SK-N-SH (cell line): ENCODE results near the gene AIRE. TPM values are rescaled to one million over a fixed set of nuclear protein-coding genes. Genes with fewer than 3 reads are reported as not detected.

Source experiments
- CTCF ChIA-PET: fragments of 300-600, 350-600 bp; formaldehyde crosslinking; extraction: SDS; loops from one replicate; lab custom pipeline; 2021; lab: Yijun Ruan, JAX
- POLR2A ChIA-PET: fragments of 350-600 bp; sonication (Branson Sonifier 250); formaldehyde crosslinking; extraction: SDS; loops from one replicate; lab custom pipeline; 2020; ENCODE audit warnings: antibody characterized with exemption, inconsistent platforms; lab: Yijun Ruan, JAX
- DNase-seq: peaks from one replicate; pipeline ENCODE4 v3.0.0; 2012
- H2AFZ ChIP-seq: fragments of 200-600 bp; sonication (generic); 2 replicates; pipeline ENCODE4 v1.8.1; 2016; ENCODE audit warnings: antibody characterized with exemption, mild to moderate bottlenecking, low read depth
- H3F3A ChIP-seq: fragments of 200-600 bp; sonication (generic); replicated peaks from 2 replicates; pipeline ENCODE3; 2016; ENCODE audit warnings: antibody characterized with exemption, mild to moderate bottlenecking; ENCODE audit not compliant: insufficient read depth
- H3K27ac ChIP-seq, 2 experiments: fragments of 200-500 bp in 1 of 2; fragments of 200-600 bp in 1 of 2; sonication (Bioruptor generic) in 1 of 2; sonication (generic), shearing (Covaris generic) in 1 of 2; 2 replicates each; pipeline versions ENCODE4 v1.5.1 to v1.6.1; 2014 to 2016; ENCODE audit warnings: low read depth in 2 of 2, inconsistent platforms in 1 of 2, low read length in 1 of 2, mild to moderate bottlenecking in 1 of 2, mixed read lengths in 1 of 2
- H3K27me3 ChIP-seq: fragments of 200-600 bp; sonication (generic), shearing (Covaris generic); 2 replicates; pipeline ENCODE4 v1.6.1; 2016; ENCODE audit warnings: mixed run types; ENCODE audit not compliant: insufficient read depth
- H3K36me3 ChIP-seq, 2 experiments: fragments of 200-500 bp in 1 of 2; fragments of 200-600 bp in 1 of 2; sonication (Bioruptor generic) in 1 of 2; sonication (generic) in 1 of 2; replicated peaks in 1 of 2; 2 replicates each; pipeline versions ENCODE3 to v1.5.1; 2014 to 2016; ENCODE audit warnings: low read length in 1 of 2, mild to moderate bottlenecking in 1 of 2; ENCODE audit not compliant: insufficient read depth in 2 of 2, control insufficient read depth in 1 of 2
- H3K4me1 ChIP-seq, 2 experiments: fragments of 200-500 bp in 1 of 2; fragments of 200-600 bp in 1 of 2; sonication (Bioruptor generic) in 1 of 2; sonication (generic), shearing (Covaris generic) in 1 of 2; 2 replicates each; pipeline versions ENCODE4 v1.5.1 to v1.6.1; 2014 to 2016; ENCODE audit warnings: low read depth in 1 of 2, low read length in 1 of 2, mixed run types in 1 of 2; ENCODE audit not compliant: insufficient read depth in 2 of 2, control insufficient read depth in 1 of 2
- H3K4me2 ChIP-seq: fragments of 200-600 bp; sonication (generic), shearing (Covaris generic); 2 replicates; pipeline ENCODE4 v1.6.1; 2017; ENCODE audit warnings: mixed run types
- H3K4me3 ChIP-seq, 2 experiments: fragments of 200-500 bp in 1 of 2; fragments of 200-600 bp in 1 of 2; sonication (Bioruptor generic) in 1 of 2; sonication (generic), shearing (Covaris generic) in 1 of 2; 2 replicates each; pipeline versions ENCODE4 v1.5.1 to v1.8.1; 2014 to 2016; ENCODE audit warnings: low read depth in 2 of 2, inconsistent platforms in 1 of 2, low read length in 1 of 2, mild to moderate bottlenecking in 1 of 2, mixed read lengths in 1 of 2, moderate library complexity in 1 of 2
- H3K79me2 ChIP-seq: fragments of 200-600 bp; sonication (generic); 2 replicates; pipeline ENCODE4 v1.8.1; 2017; ENCODE audit warnings: mild to moderate bottlenecking; ENCODE audit not compliant: insufficient read depth
- H3K9ac ChIP-seq: fragments of 200-600 bp; sonication (generic); 2 replicates; pipeline ENCODE4 v1.6.1; 2017; ENCODE audit warnings: mixed run types
- H3K9me2 ChIP-seq: fragments of 200-600 bp; sonication (generic); 2 replicates; pipeline ENCODE4 v1.6.1; 2017; ENCODE audit warnings: mixed run types
- H3K9me3 ChIP-seq: fragments of 200-600 bp; sonication (generic); 2 replicates; pipeline ENCODE4 v1.6.1; 2017; ENCODE audit warnings: mixed run types, mild to moderate bottlenecking, moderate library complexity
- H4K20me1 ChIP-seq: fragments of 200-600 bp; sonication (generic); 2 replicates; pipeline ENCODE4 v1.6.1; 2017; ENCODE audit warnings: mild to moderate bottlenecking, mixed run types; ENCODE audit not compliant: insufficient read depth
- CTCF ChIP-seq: fragments of 200-600 bp; sonication (generic); IDR thresholded peaks from 2 replicates; pipeline ENCODE4 v1.6.1; 2017; ENCODE audit warnings: antibody characterized with exemption, mild to moderate bottlenecking, moderate library complexity
- IRF3 ChIP-seq: fragments of 150-350 bp; IDR thresholded peaks from 2 replicates; pipeline ENCODE4 v1.6.1; 2016; ENCODE audit warnings: mild to moderate bottlenecking, low read depth, low read length
- MXI1 ChIP-seq: IDR thresholded peaks from 2 replicates; pipeline ENCODE4 v1.6.1; 2012; ENCODE audit warnings: mild to moderate bottlenecking, low read depth, low read length, improper control_type of control experiment
- RAD21 ChIP-seq: IDR thresholded peaks from 2 replicates; pipeline ENCODE4 v1.6.1; 2012; ENCODE audit warnings: mild to moderate bottlenecking, low read length
- RCOR1 ChIP-seq: fragments of 150-350 bp; IDR thresholded peaks from 2 replicates; pipeline ENCODE4 v1.6.1; 2017; ENCODE audit warnings: antibody characterized with exemption, low read length
- SMC3 ChIP-seq: IDR thresholded peaks from 2 replicates; pipeline ENCODE4 v1.6.1; 2012; ENCODE audit warnings: low read depth, low read length, improper control_type of control experiment
- TEAD4 ChIP-seq: IDR thresholded peaks from 2 replicates; pipeline ENCODE4 v1.4.0; 2012; ENCODE audit warnings: mild to moderate bottlenecking, borderline replicate concordance; ENCODE audit not compliant: insufficient read depth
- YY1 ChIP-seq: IDR thresholded peaks from 2 replicates; pipeline ENCODE4 v1.4.0; 2012; ENCODE audit warnings: low read depth, mild to moderate bottlenecking
- ZBTB33 ChIP-seq: IDR thresholded peaks from 2 replicates; pipeline ENCODE4 v1.4.0; 2012; ENCODE audit warnings: low read depth, borderline replicate concordance
- WGBS: methylation state at CpG from one replicate; pipeline ENCODE4 v1.1.6; 2017; ENCODE audit warnings: low lambda C conversion rate; 5-methylcytosine and 5-hydroxymethylcytosine counted together
- polyA plus RNA-seq, 3 experiments: library from polyadenylated mRNA; depleted of rRNA; stranded (reverse); fragments of >200 nt; gene quantifications; 2 replicates each; pipeline ENCODE4 v1.2.3, GENCODE V29; 2012
- TF ChIP-seq, protein P1 (sequence below): IDR thresholded peaks from 2 replicates; pipeline ENCODE4 v1.4.0; 2012; ENCODE audit warnings: low read depth, borderline replicate concordance

The AIRE gene
- polyA plus RNA-seq, 1 of the 3 experiments (the other 2 are of a cell fraction): not detected

DNA sequence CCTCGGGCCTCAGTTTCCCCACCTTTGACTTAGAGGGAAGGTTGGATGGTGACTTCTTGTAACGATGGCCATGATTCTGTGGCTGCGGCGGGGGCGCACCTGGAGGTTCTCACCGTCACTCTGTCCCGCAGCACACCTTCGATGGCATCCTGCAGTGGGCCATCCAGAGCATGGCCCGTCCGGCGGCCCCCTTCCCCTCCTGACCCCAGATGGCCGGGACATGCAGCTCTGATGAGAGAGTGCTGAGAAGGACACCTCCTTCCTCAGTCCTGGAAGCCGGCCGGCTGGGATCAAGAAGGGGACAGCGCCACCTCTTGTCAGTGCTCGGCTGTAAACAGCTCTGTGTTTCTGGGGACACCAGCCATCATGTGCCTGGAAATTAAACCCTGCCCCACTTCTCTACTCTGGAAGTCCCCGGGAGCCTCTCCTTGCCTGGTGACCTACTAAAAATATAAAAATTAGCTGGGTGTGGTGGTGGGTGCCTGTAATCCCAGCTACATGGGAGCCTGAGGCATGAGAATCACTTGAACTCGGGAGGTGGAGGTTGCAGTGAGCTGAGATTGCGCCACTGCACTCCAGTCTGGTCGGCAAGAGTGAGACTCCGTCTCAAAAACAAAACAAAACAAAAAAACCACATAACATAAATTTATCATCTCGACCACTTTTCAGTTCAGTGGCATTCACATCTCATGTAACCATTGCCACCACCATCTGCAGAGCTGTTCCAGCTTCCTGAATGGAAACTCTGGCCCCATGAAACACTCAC is 12.0 kb downstream of the AIRE start:
- H3K9me2 ChIP-seq: no peaks in the 10 kb centered on the region
- no peak overlapping the region for H3K27ac ChIP-seq
- 17% methylated on average over 20 of the region's 22 CpGs for WGBS
- H3K36me3 ChIP-seq: no peaks in the 10 kb centered on the region
- H3K4me3 ChIP-seq: peak overlapping the region in 1 of 2 experiments; percentile 26; a peak in 1 of 4 replicates
- peak; percentile 94 for DNase-seq
- peak overlapping the region; percentile 13; the same call in 1 of the 2 replicates for H3K4me2 ChIP-seq
- ChIA-PET CTCF (interaction anchor here (0.6 to 1.9 kb wide), 38 partner anchors 9 to 489 kb away, joined by 3 to 21 read pairs (median 3); partner anchors contain the start of genes CFAP410 and LRRC3), POLR2A (no interaction called here)
- H4K20me1 ChIP-seq: peaks cover 21% of the 10 kb centered on the region
- H3K9me3 ChIP-seq: no peaks in the 10 kb centered on the region
- no peak overlapping the region for H3K9ac ChIP-seq
- peaks cover 26% of the 10 kb centered on the region for H3K79me2 ChIP-seq
- no peaks in the 10 kb centered on the region for H3K27me3 ChIP-seq
- no peaks in the 10 kb centered on the region for H3F3A ChIP-seq
- no peak overlapping the region for H2AFZ ChIP-seq
- H3K4me1 ChIP-seq: peaks cover 3 to 16% of the 10 kb centered on the region in 2 experiments; a peak in 1 of 4 replicates
- TF ChIP-seq ZBTB33 (no peak), CTCF (peak; percentile 86), YY1 (no peak), RCOR1 (0 out of 2 replicates have a peak, but pooled peaks have one; percentile 22), IRF3 (no peak), SMC3 (peak; percentile 89), RAD21 (peak; percentile 93), TEAD4 (no peak), MXI1 (0 out of 2 replicates have a peak, but pooled peaks have one; percentile 20)
- TF ChIP-seq, protein P1, sequence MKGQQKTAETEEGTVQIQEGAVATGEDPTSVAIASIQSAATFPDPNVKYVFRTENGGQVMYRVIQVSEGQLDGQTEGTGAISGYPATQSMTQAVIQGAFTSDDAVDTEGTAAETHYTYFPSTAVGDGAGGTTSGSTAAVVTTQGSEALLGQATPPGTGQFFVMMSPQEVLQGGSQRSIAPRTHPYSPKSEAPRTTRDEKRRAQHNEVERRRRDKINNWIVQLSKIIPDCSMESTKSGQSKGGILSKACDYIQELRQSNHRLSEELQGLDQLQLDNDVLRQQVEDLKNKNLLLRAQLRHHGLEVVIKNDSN: no peak
